HG03575 (cell line): Measurements from ENCODE around the gene EXOC6.

ENCODE experiments used
- ATAC-seq: cut with Tn5 transposase; IDR thresholded peaks from one replicate; pipeline ENCODE4 v1.9.1; 2021; ENCODE audit not compliant: unreplicated experiment, insufficient number of reproducible peaks, low FRiP score; ENCODE audit errors: extremely low read depth

The EXOC6 gene

GRCh38 chr10:92830478-92831389, 17.6 kb upstream of the EXOC6 start:
- no peak for ATAC-seq

GRCh38 chr10:92832121-92832520, 16.2 kb upstream of the EXOC6 start:
- no peak for ATAC-seq

- ATAC-seq = no peak
These were observed 15.2 kb upstream of the EXOC6 start for GRCh38 chr10:92832998-92833650.

GRCh38 chr10:92834331-92834730, 14.0 kb upstream of the EXOC6 start:
- ATAC-seq = no peak

- no peak for ATAC-seq
These were observed 13.3 kb upstream of the EXOC6 start for GRCh38 chr10:92834986-92835385.

- ATAC-seq = no peak
These were observed 10.9 kb upstream of the EXOC6 start for GRCh38 chr10:92837456-92837855.

- ATAC-seq = no peak
These were observed 8.9 kb upstream of the EXOC6 start for GRCh38 chr10:92839191-92840085.

GRCh38 chr10:92844746-92845145, 3.6 kb upstream of the EXOC6 start:
- ATAC-seq = no peak

GRCh38 chr10:92845921-92846320, 2.4 kb upstream of the EXOC6 start:
- no peak for ATAC-seq

GRCh38 chr10:92846344-92846743, 2.0 kb upstream of the EXOC6 start:
- ATAC-seq = no peak

GRCh38 chr10:92846854-92847201, 1.5 kb upstream of the EXOC6 start:
- no peak for ATAC-seq

GRCh38 chr10:92847202-92847864, 987 bp upstream of the EXOC6 start:
- no peak for ATAC-seq

- no peak for ATAC-seq
These were observed 281 bp upstream of the EXOC6 start for GRCh38 chr10:92848037-92848440.

GRCh38 chr10:92849234-92849525, 860 bp downstream of the EXOC6 start:
- no peak for ATAC-seq

- ATAC-seq = no peak
These were observed 1.3 kb downstream of the EXOC6 start for GRCh38 chr10:92849576-92850090.

GRCh38 chr10:92850185-92850584, 1.9 kb downstream of the EXOC6 start:
- ATAC-seq = no peak

GRCh38 chr10:92851003-92851402, 2.7 kb downstream of the EXOC6 start:
- no peak for ATAC-seq

- ATAC-seq = no peak
These were observed 7.2 kb downstream of the EXOC6 start for GRCh38 chr10:92855560-92855959.

GRCh38 chr10:92857904-92858514, 9.7 kb downstream of the EXOC6 start:
- ATAC-seq = no peak
